T-helper 1 cell (primary cell): ENCODE data around the gene NAPB.

Experiments used
- DNase-seq, 5 donors: peaks; one replicate each; pipeline ENCODE4 v3.0.0-alpha.2; 2012 to 2020

The NAPB gene

GRCh38 chr20:23404196-23404595 lies 17.1 kb downstream of the NAPB start:
- DNase-seq = no peak

GRCh38 chr20:23403751-23404150 lies 17.5 kb downstream of the NAPB start:
- DNase-seq = no peak

GRCh38 chr20:23401051-23401450 lies 20.2 kb downstream of the NAPB start:
- no peak for DNase-seq

GRCh38 chr20:23399568-23400241 lies 21.6 kb downstream of the NAPB start:
- DNase-seq = peak in 1 of 5 donors; percentile 83

GRCh38 chr20:23397961-23398360 lies 23.3 kb downstream of the NAPB start:
- DNase-seq = peak in 1 of 5 donors; percentile 52

GRCh38 chr20:23396950-23397627 lies 24.2 kb downstream of the NAPB start:
- DNase-seq = no peak

- no peak for DNase-seq
Observed at GRCh38 chr20:23393996-23394775, 27.1 kb downstream of the NAPB start.

GRCh38 chr20:23391707-23392310 lies 29.5 kb downstream of the NAPB start:
- no peak for DNase-seq

GRCh38 chr20:23390091-23390774 lies 31.1 kb downstream of the NAPB start:
- no peak for DNase-seq

GRCh38 chr20:23387118-23387443 lies 34.2 kb downstream of the NAPB start:
- DNase-seq = no peak

GRCh38 chr20:23386304-23387117 lies 34.8 kb downstream of the NAPB start:
- DNase-seq = no peak

GRCh38 chr20:23381876-23382275 lies 39.4 kb downstream of the NAPB start:
- no peak for DNase-seq

- no peak for DNase-seq
Observed at GRCh38 chr20:23379772-23380171, 41.5 kb downstream of the NAPB start.

- no peak for DNase-seq
Observed at GRCh38 chr20:23375827-23376226, 45.5 kb downstream of the NAPB start.

- DNase-seq = no peak
Observed at GRCh38 chr20:23374441-23374840, 46.8 kb downstream of the NAPB start.

- no peak for DNase-seq
Observed at GRCh38 chr20:23371496-23371895, 49.8 kb downstream of the NAPB start.

GRCh38 chr20:23370873-23371272 lies 50.4 kb downstream of the NAPB start:
- no peak for DNase-seq

- DNase-seq = no peak
Observed at GRCh38 chr20:23370274-23370673, 51.0 kb downstream of the NAPB start.

GRCh38 chr20:23369072-23369823 lies 52.0 kb downstream of the NAPB start:
- no peak for DNase-seq

GRCh38 chr20:23368316-23369071 lies 52.8 kb downstream of the NAPB start:
- DNase-seq = no peak
